ENCODE results near the gene MYL2. TPM values are rescaled to one million over a fixed set of nuclear protein-coding genes. Genes with fewer than 3 reads are reported as not detected.

MYL2 gene
- total RNA-seq, 1 experiment from 2014 or later = not detected

DNA sequence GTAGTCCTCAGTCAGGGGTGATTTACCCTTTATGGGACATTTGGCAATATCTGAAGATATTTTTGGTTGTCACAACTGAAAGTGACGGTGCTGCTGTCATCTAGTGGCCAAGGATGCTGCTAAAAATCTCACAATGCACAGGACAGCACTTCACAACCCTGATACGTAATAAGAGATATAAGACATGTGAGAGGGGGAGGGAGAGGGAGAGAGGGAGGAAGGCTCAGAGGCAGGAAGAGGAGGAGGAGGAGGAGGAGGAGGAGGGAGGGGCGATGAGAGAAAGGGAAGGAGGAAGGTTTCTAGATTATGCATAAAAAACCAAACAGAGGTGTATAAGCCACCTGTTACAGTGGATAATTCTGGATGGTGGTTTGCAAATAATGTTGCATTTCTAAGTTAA is 14.3 kb downstream of the MYL2 start:
- peaks cover 6% of the 10 kb centered on the region for H3K27me3 Mint-ChIP-seq (ENCODE audit: low read depth)
- no peak for DNase-seq (ENCODE audit: low spot score)
- ChIA-PET POLR2A (no interaction called here), CTCF (no interaction called here)
- ATAC-seq = no peak
- no peaks in the 10 kb centered on the region for H3K4me1 Mint-ChIP-seq
- H3K4me3 Mint-ChIP-seq = no peak overlapping the region
- no peaks in the 10 kb centered on the region for H3K36me3 Mint-ChIP-seq
- no peak for TF ChIP-seq ZNF317 (CRISPR knock-in tag; IDR thresholded peaks at IDR 0.05; ENCODE audit: borderline replicate concordance, low read depth)
- TF ChIP-seq, protein P1, sequence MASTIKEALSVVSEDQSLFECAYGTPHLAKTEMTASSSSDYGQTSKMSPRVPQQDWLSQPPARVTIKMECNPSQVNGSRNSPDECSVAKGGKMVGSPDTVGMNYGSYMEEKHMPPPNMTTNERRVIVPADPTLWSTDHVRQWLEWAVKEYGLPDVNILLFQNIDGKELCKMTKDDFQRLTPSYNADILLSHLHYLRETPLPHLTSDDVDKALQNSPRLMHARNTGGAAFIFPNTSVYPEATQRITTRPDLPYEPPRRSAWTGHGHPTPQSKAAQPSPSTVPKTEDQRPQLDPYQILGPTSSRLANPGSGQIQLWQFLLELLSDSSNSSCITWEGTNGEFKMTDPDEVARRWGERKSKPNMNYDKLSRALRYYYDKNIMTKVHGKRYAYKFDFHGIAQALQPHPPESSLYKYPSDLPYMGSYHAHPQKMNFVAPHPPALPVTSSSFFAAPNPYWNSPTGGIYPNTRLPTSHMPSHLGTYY (CRISPR knock-in tag; IDR thresholded peaks at IDR 0.05) = no peak
- no peak for TF ChIP-seq NFATC4 (CRISPR knock-in tag; IDR thresholded peaks at IDR 0.05)
- TF ChIP-seq ZNF416 (CRISPR knock-in tag; IDR thresholded peaks at IDR 0.05) = no peak
- no peak for TF ChIP-seq NR1H2 (CRISPR knock-in tag; IDR thresholded peaks at IDR 0.05)
- TF ChIP-seq ZNF232 (CRISPR knock-in tag; IDR thresholded peaks at IDR 0.05) = no peak
- no peak for TF ChIP-seq FOXJ3 (CRISPR knock-in tag; IDR thresholded peaks at IDR 0.05; ENCODE audit: borderline replicate concordance)
- no peak for TF ChIP-seq GRHL2 (CRISPR knock-in tag; IDR thresholded peaks at IDR 0.05; ENCODE audit: insufficient replicate concordance, severe bottlenecking)
- TF ChIP-seq, protein P2, sequence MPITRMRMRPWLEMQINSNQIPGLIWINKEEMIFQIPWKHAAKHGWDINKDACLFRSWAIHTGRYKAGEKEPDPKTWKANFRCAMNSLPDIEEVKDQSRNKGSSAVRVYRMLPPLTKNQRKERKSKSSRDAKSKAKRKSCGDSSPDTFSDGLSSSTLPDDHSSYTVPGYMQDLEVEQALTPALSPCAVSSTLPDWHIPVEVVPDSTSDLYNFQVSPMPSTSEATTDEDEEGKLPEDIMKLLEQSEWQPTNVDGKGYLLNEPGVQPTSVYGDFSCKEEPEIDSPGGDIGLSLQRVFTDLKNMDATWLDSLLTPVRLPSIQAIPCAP (CRISPR knock-in tag; IDR thresholded peaks at IDR 0.05) = no peak
- TF ChIP-seq, protein P3, sequence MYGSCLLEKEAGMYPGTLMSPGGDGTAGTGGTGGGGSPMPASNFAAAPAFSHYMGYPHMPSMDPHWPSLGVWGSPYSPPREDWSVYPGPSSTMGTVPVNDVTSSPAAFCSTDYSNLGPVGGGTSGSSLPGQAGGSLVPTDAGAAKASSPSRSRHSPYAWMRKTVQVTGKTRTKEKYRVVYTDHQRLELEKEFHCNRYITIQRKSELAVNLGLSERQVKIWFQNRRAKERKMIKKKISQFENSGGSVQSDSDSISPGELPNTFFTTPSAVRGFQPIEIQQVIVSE (CRISPR knock-in tag; IDR thresholded peaks at IDR 0.05; ENCODE audit: borderline replicate concordance) = no peak
- TF ChIP-seq, protein P4, sequence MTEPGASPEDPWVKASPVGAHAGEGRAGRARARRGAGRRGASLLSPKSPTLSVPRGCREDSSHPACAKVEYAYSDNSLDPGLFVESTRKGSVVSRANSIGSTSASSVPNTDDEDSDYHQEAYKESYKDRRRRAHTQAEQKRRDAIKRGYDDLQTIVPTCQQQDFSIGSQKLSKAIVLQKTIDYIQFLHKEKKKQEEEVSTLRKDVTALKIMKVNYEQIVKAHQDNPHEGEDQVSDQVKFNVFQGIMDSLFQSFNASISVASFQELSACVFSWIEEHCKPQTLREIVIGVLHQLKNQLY (CRISPR knock-in tag; IDR thresholded peaks at IDR 0.05) = no peak
- TF ChIP-seq, protein P5, sequence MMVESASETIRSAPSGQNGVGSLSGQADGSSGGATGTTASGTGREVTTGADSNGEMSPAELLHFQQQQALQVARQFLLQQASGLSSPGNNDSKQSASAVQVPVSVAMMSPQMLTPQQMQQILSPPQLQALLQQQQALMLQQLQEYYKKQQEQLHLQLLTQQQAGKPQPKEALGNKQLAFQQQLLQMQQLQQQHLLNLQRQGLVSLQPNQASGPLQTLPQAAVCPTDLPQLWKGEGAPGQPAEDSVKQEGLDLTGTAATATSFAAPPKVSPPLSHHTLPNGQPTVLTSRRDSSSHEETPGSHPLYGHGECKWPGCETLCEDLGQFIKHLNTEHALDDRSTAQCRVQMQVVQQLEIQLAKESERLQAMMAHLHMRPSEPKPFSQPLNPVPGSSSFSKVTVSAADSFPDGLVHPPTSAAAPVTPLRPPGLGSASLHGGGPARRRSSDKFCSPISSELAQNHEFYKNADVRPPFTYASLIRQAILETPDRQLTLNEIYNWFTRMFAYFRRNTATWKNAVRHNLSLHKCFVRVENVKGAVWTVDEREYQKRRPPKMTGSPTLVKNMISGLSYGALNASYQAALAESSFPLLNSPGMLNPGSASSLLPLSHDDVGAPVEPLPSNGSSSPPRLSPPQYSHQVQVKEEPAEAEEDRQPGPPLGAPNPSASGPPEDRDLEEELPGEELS (CRISPR knock-in tag; IDR thresholded peaks at IDR 0.05) = no peak
- TF ChIP-seq, protein P6, sequence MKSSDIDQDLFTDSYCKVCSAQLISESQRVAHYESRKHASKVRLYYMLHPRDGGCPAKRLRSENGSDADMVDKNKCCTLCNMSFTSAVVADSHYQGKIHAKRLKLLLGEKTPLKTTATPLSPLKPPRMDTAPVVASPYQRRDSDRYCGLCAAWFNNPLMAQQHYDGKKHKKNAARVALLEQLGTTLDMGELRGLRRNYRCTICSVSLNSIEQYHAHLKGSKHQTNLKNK (CRISPR knock-in tag; IDR thresholded peaks at IDR 0.05) = no peak
- TF ChIP-seq, protein P7, sequence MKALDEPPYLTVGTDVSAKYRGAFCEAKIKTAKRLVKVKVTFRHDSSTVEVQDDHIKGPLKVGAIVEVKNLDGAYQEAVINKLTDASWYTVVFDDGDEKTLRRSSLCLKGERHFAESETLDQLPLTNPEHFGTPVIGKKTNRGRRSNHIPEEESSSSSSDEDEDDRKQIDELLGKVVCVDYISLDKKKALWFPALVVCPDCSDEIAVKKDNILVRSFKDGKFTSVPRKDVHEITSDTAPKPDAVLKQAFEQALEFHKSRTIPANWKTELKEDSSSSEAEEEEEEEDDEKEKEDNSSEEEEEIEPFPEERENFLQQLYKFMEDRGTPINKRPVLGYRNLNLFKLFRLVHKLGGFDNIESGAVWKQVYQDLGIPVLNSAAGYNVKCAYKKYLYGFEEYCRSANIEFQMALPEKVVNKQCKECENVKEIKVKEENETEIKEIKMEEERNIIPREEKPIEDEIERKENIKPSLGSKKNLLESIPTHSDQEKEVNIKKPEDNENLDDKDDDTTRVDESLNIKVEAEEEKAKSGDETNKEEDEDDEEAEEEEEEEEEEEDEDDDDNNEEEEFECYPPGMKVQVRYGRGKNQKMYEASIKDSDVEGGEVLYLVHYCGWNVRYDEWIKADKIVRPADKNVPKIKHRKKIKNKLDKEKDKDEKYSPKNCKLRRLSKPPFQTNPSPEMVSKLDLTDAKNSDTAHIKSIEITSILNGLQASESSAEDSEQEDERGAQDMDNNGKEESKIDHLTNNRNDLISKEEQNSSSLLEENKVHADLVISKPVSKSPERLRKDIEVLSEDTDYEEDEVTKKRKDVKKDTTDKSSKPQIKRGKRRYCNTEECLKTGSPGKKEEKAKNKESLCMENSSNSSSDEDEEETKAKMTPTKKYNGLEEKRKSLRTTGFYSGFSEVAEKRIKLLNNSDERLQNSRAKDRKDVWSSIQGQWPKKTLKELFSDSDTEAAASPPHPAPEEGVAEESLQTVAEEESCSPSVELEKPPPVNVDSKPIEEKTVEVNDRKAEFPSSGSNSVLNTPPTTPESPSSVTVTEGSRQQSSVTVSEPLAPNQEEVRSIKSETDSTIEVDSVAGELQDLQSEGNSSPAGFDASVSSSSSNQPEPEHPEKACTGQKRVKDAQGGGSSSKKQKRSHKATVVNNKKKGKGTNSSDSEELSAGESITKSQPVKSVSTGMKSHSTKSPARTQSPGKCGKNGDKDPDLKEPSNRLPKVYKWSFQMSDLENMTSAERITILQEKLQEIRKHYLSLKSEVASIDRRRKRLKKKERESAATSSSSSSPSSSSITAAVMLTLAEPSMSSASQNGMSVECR (CRISPR knock-in tag; IDR thresholded peaks at IDR 0.05; ENCODE audit: borderline replicate concordance) = no peak
- no peak for TF ChIP-seq SP1 (CRISPR knock-in tag; conservative IDR thresholded peaks at IDR 0.05)
- TF ChIP-seq, protein P8, sequence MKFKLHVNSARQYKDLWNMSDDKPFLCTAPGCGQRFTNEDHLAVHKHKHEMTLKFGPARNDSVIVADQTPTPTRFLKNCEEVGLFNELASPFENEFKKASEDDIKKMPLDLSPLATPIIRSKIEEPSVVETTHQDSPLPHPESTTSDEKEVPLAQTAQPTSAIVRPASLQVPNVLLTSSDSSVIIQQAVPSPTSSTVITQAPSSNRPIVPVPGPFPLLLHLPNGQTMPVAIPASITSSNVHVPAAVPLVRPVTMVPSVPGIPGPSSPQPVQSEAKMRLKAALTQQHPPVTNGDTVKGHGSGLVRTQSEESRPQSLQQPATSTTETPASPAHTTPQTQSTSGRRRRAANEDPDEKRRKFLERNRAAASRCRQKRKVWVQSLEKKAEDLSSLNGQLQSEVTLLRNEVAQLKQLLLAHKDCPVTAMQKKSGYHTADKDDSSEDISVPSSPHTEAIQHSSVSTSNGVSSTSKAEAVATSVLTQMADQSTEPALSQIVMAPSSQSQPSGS (CRISPR knock-in tag; IDR thresholded peaks at IDR 0.05; ENCODE audit: borderline replicate concordance, low read depth) = no peak
- no peak for TF ChIP-seq SMAD4 (CRISPR knock-in tag; IDR thresholded peaks at IDR 0.05)
- no peak for TF ChIP-seq SOX15 (CRISPR knock-in tag; IDR thresholded peaks at IDR 0.05)
- no peaks in the 10 kb centered on the region; the same call in 1 of the 2 replicates for H3K9me3 Mint-ChIP-seq
- no peak overlapping the region for H3K27ac Mint-ChIP-seq

All from WTC11 (cell line).